Urinary bladder (tissue), 4 donors: ENCODE data around the gene RNASET2. TPM values are rescaled to one million over a fixed set of nuclear protein-coding genes. Genes with fewer than 3 reads are reported as not detected.
"Not testable (repeated sequence)": the region's sequence is repeated elsewhere in the genome, so short reads cannot be mapped to it uniquely, and the experiment has no call there.

Source experiments
- DNase-seq: peaks from one replicate; pipeline ENCODE4 v3.0.0-alpha.2; 2015; ENCODE audit errors: extremely low spot score
- H3K27ac ChIP-seq: one replicate; pipeline ENCODE4 v1.5.1; 2013; ENCODE audit warnings: low read depth, mild to moderate bottlenecking, moderate library complexity
- H3K36me3 ChIP-seq: one replicate; pipeline ENCODE4 v1.6.1; 2013; ENCODE audit warnings: mild to moderate bottlenecking, moderate library complexity; ENCODE audit not compliant: insufficient read depth
- H3K4me1 ChIP-seq: one replicate; pipeline ENCODE4 v1.6.1; 2013; ENCODE audit warnings: mild to moderate bottlenecking, moderate library complexity; ENCODE audit not compliant: insufficient read depth
- H3K4me3 ChIP-seq: one replicate; pipeline ENCODE4 v1.5.1; 2013; ENCODE audit warnings: low read depth, low read length
- WGBS: extraction: QIAGEN DNeasy Blood & Tissue Kit; methylation state at CpG from one replicate; pipeline ENCODE4 v1.1.7; 2013; 5-methylcytosine and 5-hydroxymethylcytosine counted together
- polyA plus RNA-seq: library from polyadenylated mRNA; stranded (reverse); fragments of 200-250 nt; gene quantifications from one replicate; pipeline ENCODE4 v1.2.3, GENCODE V29; 2013
- total RNA-seq: library from RNA; depleted of rRNA; stranded (reverse); fragments of >200 nt; gene quantifications from one replicate; pipeline ENCODE4 v1.2.3, GENCODE V29; 2014
- donor health status: healthy with polysubstance abuse.
- donor health status: healthy.

RNASET2 gene
- total and polyA plus RNA-seq, 2 donors, result 42.8 to 54.5 TPM

DNA sequence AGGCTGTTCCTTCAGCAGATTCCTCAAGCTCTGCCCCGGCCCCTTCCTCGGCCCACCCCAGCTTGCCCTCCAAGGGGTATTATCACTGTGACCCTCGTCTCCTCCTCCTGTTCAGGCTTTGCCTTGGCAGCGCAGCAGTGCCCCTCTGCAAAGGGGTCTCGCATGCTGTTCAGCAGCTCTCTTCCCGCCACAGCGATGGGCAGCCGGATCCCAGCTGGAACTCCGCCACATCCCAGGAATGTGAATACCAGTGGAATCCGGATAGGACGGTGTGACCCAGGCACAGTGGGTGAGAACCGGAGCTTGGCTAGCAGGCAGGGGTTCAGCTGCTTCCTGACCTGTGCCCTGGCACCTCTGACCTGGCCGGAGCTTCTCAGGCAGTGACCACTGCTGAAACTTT lies 52.9 kb downstream of the RNASET2 start:
- 73% methylated on average over 13 of the region's 13 CpGs for WGBS
- Histone ChIP-seq H3K36me3 (no peaks in the 10 kb centered on the region), H3K27ac (no peak overlapping the region), H3K4me3 (no peak overlapping the region), H3K4me1 (no peaks in the 10 kb centered on the region)
- no peak for DNase-seq

DNA sequence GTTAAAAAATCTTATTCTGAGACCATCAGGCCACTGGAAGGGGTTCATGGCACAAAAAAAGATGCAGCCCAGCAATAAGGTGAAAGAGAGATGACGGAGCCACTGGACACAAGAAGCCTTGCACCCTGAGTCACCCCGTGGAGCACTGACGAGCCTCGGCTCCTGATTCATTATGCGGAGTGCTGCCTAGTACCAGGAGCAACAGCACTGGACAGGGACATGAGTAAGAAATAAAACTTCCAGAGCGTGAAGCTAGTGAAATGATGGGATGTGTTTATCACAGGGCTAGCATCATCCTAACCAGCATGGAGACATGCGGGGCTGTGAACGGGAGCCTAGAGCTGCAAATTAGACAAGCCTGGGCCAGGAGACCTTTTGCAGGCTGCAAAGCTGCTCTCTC lies 53.3 kb downstream of the RNASET2 start:
- DNase-seq, result no peak
- Histone ChIP-seq H3K4me1 (no peaks in the 10 kb centered on the region), H3K27ac (no peak overlapping the region), H3K36me3 (no peaks in the 10 kb centered on the region), H3K4me3 (no peak overlapping the region)
- WGBS, result 85% methylated on average over 8 of the region's 8 CpGs

DNA sequence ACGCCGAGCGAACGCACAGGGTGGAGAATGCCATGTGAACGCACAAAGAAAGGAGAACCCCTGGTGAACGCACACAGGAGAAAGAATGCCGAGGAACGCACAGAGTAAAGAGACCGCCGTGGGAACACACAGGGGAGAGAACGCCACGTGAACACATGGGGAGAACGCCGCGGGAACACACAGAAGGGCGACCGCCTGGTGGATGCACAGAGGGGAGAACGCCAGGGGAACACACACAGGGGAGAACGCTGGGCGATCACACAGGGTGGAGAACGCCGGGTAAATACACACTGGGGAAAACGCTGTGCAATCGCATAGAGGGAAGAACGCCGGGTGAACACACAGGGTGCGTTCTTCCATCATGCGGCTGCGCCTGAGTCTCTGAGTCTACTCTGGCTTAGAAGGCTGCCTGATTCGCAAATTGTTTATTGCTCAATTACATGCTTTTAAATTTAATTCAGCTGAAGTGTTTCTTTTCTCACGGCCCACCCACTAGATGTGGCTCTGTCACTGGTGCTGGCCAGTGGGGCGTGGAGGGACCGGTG lies 54.1 kb downstream of the RNASET2 start:
- Histone ChIP-seq H3K27ac (no peak overlapping the region), H3K36me3 (no peaks in the 10 kb centered on the region), H3K4me1 (no peaks in the 10 kb centered on the region), H3K4me3 (no peak overlapping the region)
- 94% methylated on average over 33 of the region's 33 CpGs for WGBS
- no peak for DNase-seq

DNA sequence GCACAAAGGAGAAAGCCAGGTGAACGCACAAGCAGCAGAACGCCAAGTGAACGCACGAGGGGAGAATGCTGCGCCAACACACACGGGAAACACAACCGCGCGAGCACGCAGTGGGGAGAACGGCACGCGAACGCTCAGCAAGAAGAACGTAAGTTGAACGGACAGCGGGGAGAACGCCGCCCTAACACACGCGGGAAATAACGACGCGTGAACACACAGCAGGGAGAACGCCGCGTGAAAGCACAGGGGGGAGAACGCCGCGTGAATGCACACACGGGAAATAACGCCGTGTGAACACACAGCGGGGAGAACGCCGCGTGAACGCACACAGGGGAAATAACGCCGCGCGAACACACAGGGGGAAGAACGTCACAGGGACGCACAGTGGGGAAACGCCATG lies 54.7 kb downstream of the RNASET2 start:
- no peak overlapping the region for H3K27ac ChIP-seq
- DNase-seq, result no peak
- H3K4me1 ChIP-seq, result no peaks in the 10 kb centered on the region
- H3K36me3 ChIP-seq, result no peaks in the 10 kb centered on the region
- no peak overlapping the region for H3K4me3 ChIP-seq
- 95% methylated on average over 45 of the region's 45 CpGs for WGBS

DNA sequence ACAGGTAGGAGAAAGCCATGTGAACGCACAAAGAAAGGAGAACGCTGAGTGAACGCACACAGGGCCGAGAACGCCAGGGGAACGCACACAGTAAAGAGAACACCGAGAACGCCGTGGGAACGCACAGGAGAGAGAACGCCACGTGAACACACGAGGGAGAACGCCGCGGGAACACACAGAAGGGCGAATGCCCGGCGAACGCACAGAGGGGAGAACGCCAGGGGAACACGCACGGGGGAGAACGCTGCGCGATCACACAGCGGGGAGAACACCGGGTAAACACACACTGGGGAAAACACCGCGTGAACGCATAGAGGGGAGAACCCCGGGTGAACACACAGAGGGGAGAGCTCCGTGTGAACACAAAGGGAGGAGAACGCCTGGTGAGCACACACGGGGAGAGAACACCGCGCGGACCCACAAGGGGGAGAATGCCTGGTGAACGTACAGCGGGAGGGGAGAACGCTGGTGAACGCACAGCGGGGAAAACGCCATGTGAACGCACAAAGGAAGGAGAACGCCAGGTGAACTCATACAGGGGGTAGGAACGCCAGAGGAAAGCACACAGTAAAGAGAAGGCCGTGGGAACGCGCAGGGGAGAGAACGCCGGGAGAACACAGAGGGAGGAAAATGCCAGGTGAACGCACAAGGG lies 55.3 kb downstream of the RNASET2 start:
- H3K36me3 ChIP-seq, result no peaks in the 10 kb centered on the region
- H3K4me1 ChIP-seq, result no peaks in the 10 kb centered on the region
- H3K4me3 ChIP-seq, result no peak overlapping the region
- no peak for DNase-seq
- no peak overlapping the region for H3K27ac ChIP-seq
- 96% methylated on average over 53 of the region's 53 CpGs for WGBS

DNA sequence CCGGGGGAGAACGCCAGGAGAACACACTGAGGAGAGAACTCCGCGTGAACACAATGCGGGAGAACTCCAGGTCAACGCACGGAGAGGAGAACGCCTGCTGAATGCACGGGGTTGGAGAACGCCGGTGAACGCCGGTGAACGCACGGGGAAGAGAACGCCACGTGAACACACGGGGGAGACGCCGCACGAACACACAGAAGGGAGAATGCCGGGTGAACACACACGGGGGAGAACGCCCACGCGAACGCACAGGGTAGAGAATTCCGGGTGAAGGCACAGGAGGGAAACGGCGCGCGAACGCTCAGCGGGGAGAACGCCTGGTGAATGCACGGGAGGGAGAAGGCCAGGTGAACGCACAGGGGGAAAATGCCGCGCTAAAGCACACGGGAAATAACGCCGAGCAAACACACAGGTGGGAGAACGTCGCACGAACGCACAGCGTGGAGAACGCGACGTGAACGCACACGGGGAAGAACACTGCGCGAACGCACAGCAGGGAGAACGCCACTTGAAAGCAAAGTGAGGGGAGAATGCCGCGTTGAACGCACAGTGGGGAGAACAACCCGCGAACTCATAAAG lies 56.1 kb downstream of the RNASET2 start:
- WGBS, result 97% methylated on average over 61 of the region's 61 CpGs
- Histone ChIP-seq H3K4me1 (no peaks in the 10 kb centered on the region), H3K27ac (no peak overlapping the region), H3K36me3 (no peaks in the 10 kb centered on the region), H3K4me3 (no peak overlapping the region)
- no peak for DNase-seq

DNA sequence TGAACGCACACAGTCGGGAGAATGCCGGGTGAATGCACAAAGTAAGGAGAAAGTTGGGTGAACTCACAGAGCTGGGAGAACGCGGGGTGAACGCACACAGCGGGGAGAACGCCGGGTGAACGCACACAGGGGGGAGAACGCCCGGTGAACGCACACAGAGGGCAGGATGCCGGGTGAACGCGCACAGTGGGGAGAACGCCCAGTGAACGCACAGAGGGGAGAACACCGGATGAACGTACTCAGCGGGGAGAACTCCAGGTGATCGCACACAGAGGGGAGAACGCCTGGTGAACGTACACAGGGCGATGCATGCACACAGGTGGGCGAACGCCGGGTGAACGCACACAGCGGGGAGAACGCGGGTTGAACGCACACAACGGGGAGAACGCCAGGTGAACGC lies 57.4 kb downstream of the RNASET2 start:
- no peak for DNase-seq

DNA sequence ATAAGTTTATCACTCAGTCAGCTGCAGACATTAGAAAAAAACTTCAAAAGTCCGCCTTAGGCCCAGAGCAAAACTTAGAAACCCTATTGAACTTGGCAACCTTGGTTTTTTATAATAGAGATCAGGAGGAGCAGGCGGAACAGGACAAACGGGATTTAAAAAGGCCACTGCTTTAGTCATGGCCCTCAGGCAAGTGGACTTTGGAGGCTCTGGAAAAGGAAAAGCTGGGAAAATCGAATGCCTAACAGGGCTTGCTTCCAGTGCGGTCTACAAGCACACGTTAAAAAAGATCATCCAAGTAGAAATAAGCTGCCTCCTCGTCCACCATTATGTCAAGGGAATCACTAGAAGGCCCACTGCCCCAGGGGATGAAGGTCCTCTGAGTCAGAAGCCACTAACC lies 61.7 kb downstream of the RNASET2 start:
- not testable (repeated sequence) for H3K27ac ChIP-seq, H3K36me3 ChIP-seq, H3K4me3 ChIP-seq, DNase-seq, H3K4me1 ChIP-seq
- WGBS, result 88% methylated on average over 7 of the region's 7 CpGs

More for the DNA sequence above, 57.4 kb downstream of the RNASET2 start:
- 94% methylated on average over 36 of the region's 36 CpGs for WGBS
- Histone ChIP-seq H3K27ac (no peak overlapping the region), H3K4me3 (no peak overlapping the region), H3K4me1 (no peaks in the 10 kb centered on the region), H3K36me3 (no peaks in the 10 kb centered on the region)

DNA sequence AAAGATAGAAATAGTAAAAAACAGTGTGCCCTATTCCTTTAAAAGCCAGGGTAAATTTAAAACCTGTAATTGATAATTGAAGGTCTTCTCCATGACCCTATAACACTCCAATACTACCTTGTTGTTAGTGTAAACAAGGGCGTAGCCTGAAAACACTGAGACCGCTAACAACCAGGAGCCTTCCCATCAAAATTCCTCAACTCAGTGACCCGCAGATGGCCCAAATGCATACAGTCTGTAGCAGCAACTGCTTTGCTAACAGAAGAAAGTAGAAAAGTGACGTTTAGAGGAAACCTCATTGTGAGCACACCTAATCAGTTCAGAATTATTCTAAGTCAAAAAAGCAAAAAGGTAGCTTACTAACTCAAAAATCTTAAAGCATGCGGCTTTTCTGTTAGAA lies 63.9 kb downstream of the RNASET2 start:
- DNase-seq, H3K27ac ChIP-seq, H3K4me1 ChIP-seq, H3K4me3 ChIP-seq, H3K36me3 ChIP-seq: not testable (repeated sequence)
- 67% methylated on average over 5 of the region's 5 CpGs for WGBS

DNA sequence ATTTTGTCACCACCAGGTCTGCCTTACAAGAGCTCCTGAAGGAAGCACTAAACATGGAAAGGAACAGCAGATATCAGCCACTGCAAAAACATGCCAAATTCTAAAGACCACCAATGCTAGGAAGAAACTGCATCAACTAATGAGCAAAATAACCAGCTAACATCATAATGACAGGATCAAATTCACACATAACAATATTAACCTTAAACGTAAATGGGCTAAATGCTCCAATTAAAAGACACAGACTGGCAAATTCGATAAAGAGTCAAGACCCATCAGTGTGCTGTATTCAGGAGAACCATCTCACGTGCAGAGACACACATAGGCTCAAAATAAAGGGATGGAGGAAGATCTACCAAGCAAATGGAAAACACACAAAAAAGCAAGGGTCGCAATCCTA lies 69.6 kb downstream of the RNASET2 start:
- DNase-seq, H3K4me1 ChIP-seq, H3K36me3 ChIP-seq, H3K4me3 ChIP-seq, H3K27ac ChIP-seq: not testable (repeated sequence)
- 93% methylated on average over 4 of the region's 4 CpGs for WGBS

DNA sequence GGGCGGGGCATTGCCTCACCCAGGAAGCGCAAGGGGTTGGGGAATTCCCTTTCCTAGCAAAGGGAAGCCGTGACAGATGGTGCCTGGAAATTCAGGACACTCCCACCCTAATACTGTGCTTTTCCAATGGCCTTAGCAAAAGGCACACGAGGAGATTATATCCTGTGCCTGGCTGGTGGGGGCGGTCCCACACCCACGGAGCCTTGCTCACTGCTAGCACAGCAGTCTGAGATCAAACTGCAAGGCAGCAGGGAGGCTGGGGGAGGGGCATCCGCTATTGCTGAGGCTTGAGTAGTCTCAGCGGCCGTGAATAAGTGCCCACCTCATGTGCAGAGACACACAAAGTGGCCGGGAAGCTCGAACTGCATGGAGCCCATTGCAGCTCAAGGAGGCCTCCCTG lies 71.4 kb downstream of the RNASET2 start:
- not testable (repeated sequence) for H3K27ac ChIP-seq, H3K4me3 ChIP-seq, H3K36me3 ChIP-seq, H3K4me1 ChIP-seq, DNase-seq
- 86% methylated on average over 11 of the region's 11 CpGs for WGBS

DNA sequence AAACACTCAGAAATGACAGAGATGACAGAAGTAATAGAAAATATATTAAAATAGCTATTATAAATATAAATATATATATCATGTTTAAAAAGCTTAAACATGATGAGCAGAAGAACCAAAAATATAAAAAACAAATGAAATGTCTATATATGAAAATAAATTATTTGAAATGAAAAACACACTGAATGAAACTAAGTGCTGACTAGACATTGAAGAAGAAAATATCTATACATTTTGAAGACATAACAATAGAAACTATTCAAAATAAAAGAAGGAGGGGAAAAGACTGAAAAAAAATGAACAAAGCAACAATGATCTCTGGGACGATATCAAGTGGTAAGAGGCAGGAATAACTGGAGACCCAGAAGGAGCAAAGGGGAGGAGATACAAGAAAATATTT lies 76.8 kb downstream of the RNASET2 start:
- Histone ChIP-seq H3K36me3 (no peaks in the 10 kb centered on the region), H3K4me3 (no peak overlapping the region), H3K27ac (no peak overlapping the region), H3K4me1 (no peaks in the 10 kb centered on the region)
- 85% methylated on average over 1 of the region's 1 CpG for WGBS
- DNase-seq, result no peak
